A204.1 (cell line): ENCODE data around the gene RPL3.
"Not testable (repeated sequence)": the region's sequence is repeated elsewhere in the genome, so short reads cannot be mapped to it uniquely, and the experiment has no call there.

ENCODE experiments used
- FAIRE-seq: peaks from 2 replicates; lab custom pipeline; 2012; peaks lifted over from hg19 to GRCh38; lab: Jason Lieb, UNC

The RPL3 gene

GRCh38 chr22:39319284-39320022 lies at the start of gene RPL3:
RPL3 (minus strand) TSS chr22:39319623; CDS start chr22:39319597, 26 bp downstream.
- peak; percentile 98 for FAIRE-seq

DNA sequence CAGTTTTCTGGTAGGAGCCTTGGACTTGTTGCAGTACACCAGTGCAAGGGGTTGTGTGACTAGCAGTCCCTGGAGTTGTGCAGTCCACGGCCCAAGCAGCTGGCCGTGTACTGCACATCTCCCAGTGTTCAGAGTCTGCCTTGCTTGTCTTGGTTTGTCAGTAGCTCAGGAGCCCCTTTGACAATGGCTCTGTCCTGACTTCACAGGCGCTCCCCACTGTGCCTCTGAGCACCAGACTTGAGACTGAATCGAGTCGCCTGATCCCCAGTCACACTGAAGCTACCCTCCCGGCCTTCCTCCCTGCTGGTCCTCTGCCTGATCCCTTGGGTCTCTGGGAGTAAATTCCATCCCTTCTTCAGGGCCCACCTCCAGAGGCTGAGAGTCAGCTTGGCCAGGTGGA lies 49.8 kb upstream of the RPL3 start:
- FAIRE-seq: no peak

DNA sequence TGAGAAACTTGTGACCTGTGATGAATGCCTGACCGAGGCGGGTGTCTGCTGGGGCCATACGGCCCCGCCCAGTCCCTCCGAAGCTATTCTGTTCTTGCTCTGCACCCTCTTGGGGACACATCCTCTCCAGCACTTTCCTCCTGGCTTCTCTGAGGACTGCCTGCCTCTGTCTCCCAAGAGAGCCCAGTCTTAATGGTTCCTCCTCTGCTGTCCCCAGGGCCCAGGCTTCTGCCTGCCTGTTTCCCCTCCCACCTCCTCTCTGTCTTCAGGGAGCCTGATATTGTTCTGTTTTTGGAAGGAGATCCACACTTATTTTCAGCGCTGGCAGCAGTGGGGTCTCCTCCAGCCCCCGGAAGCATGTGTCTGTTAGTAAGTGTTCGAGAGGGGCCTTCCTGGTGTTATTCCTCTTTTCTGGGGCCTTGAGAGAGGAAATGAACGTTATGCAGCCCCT lies 49.1 kb upstream of the RPL3 start:
- FAIRE-seq: no peak

DNA sequence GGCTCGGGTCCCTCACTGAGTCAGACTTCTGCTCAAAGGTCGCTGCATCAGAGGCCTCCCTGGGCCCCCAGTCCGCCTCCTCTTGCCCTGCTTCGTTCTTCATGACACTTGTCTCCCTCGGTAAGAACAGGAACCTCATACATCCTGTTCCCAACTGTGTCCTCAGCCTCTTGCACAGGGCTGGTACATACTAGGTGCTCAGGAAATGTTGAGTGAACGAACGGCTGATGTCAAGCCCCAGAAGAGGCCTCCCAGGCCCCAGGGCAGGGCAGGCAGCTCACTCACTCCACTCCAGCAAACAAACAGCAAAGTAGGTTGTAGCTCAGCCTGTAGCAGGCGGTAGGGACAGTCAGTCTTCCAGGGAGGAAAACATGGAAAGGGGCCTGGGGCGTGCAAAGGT lies 47.6 kb upstream of the RPL3 start:
- FAIRE-seq: no peak

DNA sequence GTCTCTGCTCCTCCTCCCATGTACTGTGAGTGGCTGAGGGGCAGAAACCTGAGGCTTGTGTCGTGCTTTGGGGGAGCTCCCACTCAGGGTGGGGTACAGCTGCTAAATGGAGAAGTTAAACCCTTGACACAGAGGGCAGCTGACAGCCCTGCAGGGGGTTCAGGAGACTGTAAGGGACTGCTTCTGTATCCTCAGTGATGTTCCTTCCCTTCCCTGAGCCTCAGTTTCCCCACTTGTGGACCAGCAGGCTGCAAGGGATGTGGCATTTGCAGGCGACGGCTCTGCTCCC lies 46.0 kb upstream of the RPL3 start:
- no peak for FAIRE-seq

- no peak for FAIRE-seq
Observed at GRCh38 chr22:39364714-39365491, 45.5 kb upstream of the RPL3 start.

DNA sequence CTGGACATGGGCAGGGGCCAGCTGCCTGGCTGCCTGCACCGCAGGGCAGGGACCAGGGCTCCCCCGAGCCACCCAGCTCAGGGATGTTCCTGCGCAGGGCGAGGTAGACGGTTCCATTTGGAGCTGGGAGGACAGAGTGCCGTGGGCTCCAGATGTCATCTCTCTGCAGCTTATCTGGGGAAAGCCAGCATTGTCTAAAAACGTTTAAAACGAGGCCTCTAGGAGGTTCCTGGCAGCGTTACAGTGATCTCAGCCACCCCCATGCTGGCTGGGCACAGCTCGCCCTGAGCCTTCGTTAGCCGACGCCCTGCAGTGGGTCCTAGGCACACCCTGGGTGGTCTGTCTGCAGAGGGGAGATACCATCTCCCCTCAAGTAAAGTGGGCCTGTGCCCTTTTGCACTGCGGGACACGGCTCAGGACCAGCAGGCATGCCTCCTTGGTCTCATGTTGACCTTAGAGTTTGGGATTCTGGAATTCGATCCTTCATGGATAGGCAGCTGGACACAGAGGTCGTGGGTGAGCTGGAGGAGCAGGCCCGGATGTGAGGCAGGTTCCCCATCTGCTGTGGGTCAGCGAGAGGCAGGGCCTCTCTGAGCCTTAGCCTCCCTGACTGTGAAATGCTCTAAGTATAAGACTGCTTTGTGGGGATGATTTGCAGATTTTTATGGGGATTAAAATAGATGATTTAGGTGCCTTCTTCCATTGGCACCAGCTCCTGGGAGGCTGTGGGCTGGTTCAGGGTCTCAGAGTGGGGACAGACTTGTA lies 44.5 kb upstream of the RPL3 start:
- FAIRE-seq: no peak

DNA sequence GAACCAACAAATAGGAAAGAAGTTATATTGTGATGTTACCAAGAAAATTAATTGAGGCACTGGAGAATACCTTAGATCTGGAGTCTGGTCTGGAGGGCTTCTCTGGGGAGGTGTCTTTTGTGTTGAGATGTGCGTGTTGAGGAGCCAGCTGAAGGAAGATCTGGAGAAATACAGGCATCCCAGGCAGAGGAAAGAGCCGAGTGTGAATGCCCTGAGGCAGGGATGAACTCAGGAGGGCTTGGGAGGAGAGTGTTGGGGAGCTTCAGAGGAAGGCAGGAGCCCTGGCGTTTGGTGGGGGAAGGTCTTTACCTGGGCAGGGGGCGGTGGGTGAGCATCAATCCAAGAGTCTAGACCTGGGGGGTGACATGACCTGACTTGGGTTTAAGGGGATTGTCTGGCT lies 43.5 kb upstream of the RPL3 start:
- no peak for FAIRE-seq

GRCh38 chr22:39362271-39362670 lies 42.8 kb upstream of the RPL3 start:
- no peak for FAIRE-seq

DNA sequence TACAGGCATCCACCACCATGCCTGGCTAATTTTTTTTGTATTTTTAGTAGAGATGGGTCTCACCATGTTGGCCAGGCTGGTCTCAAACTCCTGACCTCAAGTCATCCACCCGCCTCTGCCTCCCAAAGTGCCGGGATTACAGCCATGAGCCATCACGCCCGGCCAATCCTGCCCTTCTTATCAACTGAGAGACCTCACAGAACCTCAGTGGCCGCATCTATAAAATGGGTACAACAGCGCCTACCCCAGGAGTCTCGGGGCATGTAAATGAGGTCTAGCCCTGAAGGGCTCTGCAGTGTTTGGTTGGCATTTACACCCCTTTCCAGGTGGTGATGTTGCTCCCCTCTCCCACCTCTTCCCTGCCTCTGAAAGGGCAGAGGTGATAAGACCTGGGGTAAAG lies 42.1 kb upstream of the RPL3 start:
- FAIRE-seq: no peak

GRCh38 chr22:39360674-39361413 lies 41.4 kb upstream of the RPL3 start:
- no peak for FAIRE-seq

DNA sequence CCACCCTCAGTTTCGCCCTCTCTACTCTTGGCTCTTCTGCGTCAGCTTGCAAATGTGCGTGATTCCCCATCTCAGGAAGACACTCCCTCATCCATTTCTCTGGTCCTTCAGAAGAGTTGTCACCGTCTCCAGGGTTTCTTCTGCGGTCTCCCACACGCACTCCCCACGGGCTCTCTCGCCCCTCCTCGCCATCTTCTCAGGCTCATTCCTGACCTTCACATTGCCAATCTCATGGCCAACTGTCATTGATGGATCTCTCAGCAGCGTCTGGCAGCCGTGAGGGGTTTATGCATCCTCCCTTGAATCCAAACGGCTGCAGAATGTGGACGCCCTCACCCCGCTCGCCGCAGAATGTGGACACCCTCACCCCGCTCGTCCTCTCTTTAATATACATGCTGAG lies 40.8 kb upstream of the RPL3 start:
- no peak for FAIRE-seq

DNA sequence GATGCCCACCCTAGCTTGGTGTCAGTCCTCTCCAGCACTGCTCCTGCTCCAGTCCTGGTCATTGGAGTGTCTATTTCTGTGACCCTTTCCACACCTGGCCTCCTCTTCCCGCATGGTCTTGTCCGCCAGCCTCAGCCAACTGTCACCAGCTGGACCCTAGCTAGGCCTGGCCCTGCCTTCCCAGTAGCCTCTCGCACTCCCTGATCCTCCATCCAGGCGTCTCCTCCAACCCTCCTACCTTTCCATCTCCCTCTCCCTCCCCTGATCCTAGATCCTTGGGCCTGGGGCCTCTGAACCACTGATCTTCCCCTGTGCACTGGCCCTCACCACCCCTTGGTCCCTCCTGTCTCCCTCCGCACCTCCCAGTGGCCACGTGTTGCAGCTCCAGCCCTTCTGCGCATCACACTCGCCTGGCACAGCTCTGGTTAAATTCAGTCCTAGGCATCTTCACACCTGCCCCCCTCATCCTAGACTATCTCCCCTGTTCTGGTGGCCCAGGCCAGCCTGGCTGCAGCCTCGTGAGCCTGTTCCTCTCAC lies 40.3 kb upstream of the RPL3 start:
- no peak for FAIRE-seq

DNA sequence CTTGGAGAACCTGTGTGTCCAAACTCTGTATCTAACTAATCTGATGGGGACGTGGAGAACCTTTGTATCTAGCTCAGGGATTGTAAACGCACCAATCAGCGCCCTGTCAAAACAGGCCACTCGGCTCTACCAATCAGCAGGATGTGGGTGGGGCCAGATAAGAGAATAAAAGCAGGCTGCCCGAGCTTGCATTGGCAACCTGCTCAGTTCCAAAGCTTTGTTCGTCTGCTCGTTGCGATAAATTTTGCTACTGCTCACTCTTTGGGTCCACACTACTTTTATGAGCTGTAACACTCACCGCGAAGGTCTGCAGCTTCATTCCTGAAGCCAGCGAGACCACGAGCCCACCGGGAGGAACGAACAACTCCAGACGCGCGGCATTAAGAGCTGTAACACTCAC lies 38.8 kb upstream of the RPL3 start:
- FAIRE-seq: not testable (repeated sequence)

DNA sequence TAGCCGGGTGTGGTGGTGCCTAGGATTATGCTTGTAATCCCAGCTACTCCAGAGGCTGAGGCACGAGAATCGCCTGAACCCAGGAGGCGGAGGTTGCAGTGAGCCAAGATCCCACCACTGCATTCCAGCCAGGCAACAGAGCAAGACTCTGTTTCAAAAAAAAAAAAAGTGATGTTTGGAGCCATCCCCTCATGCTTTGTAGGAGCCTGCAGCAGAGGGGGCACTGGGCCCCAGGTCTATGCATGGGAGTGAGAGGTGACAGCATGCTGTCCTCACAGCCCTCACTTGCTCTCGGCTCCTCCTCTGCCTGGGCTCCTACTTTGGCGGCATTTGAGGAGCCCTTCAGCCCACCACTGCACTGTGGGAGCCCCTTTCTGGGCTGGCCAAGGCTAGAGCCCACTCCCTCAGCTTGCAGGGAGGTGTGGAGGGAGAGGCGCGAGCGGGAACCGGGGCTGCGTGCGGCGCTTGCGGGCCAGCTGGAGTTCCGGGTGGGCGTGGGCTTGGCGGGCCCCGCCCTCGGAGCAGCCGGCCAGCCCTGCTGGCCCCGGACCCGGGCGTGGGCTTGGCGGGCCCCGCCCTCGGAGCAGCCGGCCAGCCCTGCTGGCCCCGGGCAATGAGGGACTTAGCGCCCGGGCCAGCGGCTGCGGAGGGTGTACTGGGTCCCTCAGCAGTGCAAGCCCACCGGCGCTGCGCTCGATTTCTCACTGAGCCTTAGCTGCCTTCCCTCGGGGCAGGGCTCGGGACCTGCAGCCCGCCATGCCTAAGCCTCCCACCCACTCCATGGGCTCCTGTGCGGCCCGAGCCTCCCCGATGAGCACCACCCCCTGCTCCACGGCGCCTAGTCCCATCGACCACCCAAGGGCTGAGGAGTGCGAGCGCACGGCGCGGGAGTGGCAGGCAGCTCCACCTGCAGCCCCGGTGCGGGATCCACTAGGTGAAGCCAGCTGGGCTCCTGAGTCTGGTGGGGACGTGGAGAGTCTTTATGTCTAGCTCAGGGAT lies 38.0 kb upstream of the RPL3 start:
- FAIRE-seq: not testable (repeated sequence)

DNA sequence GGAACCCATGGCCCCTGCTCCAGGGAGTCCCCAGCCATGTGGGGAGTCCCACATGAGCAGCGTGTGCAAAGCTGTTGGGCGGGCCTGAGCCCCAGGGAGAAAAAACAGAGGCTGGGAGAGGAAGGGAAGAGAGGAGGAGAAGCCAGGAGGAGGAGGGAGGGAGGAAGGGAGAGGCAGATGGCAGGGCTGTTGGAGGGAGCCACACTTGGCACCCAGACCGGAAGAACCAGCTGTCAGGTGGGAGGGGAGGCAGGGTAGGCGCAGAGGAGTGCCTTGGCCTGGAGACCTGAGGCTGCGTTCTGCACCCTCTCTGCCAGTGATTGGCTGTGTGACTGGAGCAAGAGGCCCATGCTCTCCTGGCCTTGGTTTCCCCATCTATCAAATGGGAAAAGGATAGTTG lies 37.0 kb upstream of the RPL3 start:
- no peak for FAIRE-seq

DNA sequence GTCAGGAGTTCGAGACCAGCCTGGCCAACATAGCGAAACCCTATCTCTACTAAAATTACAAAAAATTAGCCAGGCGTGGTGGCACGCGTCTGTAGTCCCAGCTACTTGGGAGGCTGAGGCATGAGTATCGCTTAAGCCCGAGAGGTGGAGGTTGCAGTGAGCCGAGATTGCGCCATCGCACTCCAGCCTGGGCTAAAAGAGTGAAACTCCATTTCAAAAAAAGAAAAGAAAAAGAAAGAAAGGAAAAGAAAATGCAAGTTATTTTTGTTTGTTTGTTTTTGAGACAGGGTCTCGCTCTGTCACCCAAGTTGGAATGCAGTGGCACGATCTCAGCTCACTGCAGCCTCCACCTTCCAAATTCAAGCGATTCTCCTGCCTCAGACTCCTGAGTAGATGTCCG lies 36.4 kb upstream of the RPL3 start:
- FAIRE-seq: not testable (repeated sequence)

DNA sequence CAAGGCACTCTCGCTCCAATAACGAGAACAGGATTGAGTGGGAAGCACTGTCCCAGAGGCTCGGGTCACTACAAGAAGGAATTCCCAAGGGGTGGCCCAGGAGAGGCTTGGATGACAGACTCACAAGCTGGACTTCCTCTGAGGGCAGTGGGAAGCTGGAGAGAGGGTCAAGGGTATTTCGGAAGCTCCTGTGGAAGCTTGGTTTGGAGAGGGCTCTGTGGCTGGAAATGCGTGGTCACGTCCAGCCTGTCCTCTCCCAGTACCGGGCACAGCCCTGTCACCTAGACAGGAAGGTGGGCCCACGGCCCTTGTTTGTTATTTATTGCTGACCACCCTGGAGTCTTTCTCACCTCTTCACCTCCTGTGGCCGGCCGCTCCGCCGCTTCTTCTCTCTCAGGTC lies 35.7 kb upstream of the RPL3 start:
- no peak for FAIRE-seq

GRCh38 chr22:39353346-39353745 lies 33.9 kb upstream of the RPL3 start:
- no peak for FAIRE-seq

DNA sequence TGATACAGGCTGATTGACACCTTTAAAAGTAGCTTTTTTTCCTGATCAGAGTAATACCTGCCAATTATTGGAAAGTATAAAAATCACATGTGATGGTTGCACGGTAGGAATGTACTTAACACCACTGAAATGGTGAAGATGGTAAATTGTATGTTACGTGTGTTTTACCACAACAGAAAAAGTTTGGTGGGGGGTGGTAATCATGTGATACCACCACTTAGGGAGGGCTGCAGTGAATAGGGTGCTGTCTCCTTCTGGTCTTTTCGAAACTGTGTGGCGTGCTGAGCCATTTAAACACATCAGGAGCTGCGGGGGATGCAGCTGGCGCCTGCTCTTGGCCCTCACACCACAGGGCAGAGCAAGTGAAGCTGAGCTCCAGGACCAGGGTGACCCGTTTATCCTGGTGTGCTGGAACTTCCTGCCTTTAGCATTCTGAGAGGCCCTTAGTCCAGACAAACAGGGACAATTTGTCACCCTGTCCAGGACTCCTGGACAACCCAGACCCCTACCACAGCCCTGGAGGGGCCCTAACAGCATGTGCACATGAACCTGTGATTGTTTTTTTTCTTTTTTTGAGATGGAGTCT lies 33.0 kb upstream of the RPL3 start:
- FAIRE-seq: no peak
